MM.1S (cell line): ENCODE results near the gene AK8.

Experiments used
- DNase-seq: peaks from one replicate; pipeline ENCODE4 v3.0.0-alpha.2; 2015
- H2AFZ ChIP-seq: fragments of 300-600 bp; sonication (generic); 2 replicates; pipeline ENCODE4 v1.6.0; 2016; ENCODE audit warnings: antibody characterized with exemption, low read length
- H3F3A ChIP-seq: fragments of 300-600 bp; sonication (generic); 2 replicates; pipeline ENCODE4 v1.6.1; 2016; ENCODE audit warnings: mild to moderate bottlenecking, antibody characterized with exemption, low read length, moderate library complexity, mixed read lengths; ENCODE audit not compliant: insufficient read depth
- H3K27ac ChIP-seq: fragments of 300-600 bp; sonication (generic); 2 replicates; pipeline ENCODE4 v1.5.1; 2016; ENCODE audit warnings: mild to moderate bottlenecking, low read length
- H3K27me3 ChIP-seq: fragments of 300-600 bp; sonication (generic); replicated peaks from 2 replicates; pipeline ENCODE4 v1.6.0; 2016; ENCODE audit warnings: low read length; ENCODE audit not compliant: insufficient read depth
- H3K36me3 ChIP-seq: fragments of 300-600 bp; sonication (generic); replicated peaks from 2 replicates; pipeline ENCODE4 v1.6.1; 2016; ENCODE audit warnings: mild to moderate bottlenecking, low read length, mixed read lengths; ENCODE audit not compliant: insufficient read depth
- H3K4me1 ChIP-seq: fragments of 300-600 bp; sonication (generic); 2 replicates; pipeline ENCODE4 v1.6.1; 2016; ENCODE audit warnings: low read length, mixed read lengths
- H3K4me2 ChIP-seq: fragments of 300-600 bp; sonication (generic); 2 replicates; pipeline ENCODE4 v1.6.0; 2016; ENCODE audit warnings: low read depth, low read length
- H3K4me3 ChIP-seq: fragments of 300-600 bp; sonication (generic); 2 replicates; pipeline ENCODE4 v1.5.1; 2016; ENCODE audit warnings: low read length, mixed read lengths
- H3K79me2 ChIP-seq: fragments of 300-600 bp; sonication (generic); 2 replicates; pipeline ENCODE4 v1.6.1; 2016; ENCODE audit warnings: mixed run types, low read length, mixed read lengths
- H3K9ac ChIP-seq: fragments of 300-600 bp; sonication (generic); 2 replicates; pipeline ENCODE4 v1.6.1; 2016; ENCODE audit warnings: low read length, mixed read lengths
- H3K9me2 ChIP-seq: fragments of 300-600 bp; sonication (generic); replicated peaks from 2 replicates; pipeline ENCODE4 v1.6.1; 2016; ENCODE audit warnings: mild to moderate bottlenecking, low read length, mixed read lengths; ENCODE audit not compliant: insufficient read depth
- H3K9me3 ChIP-seq: fragments of 300-600 bp; sonication (generic); replicated peaks from 2 replicates; pipeline ENCODE4 v1.6.1; 2016; ENCODE audit warnings: mild to moderate bottlenecking, low read length, mixed read lengths; ENCODE audit not compliant: insufficient read depth
- H4K20me1 ChIP-seq: fragments of 300-600 bp; sonication (generic); 2 replicates; pipeline ENCODE4 v1.6.1; 2016; ENCODE audit warnings: mild to moderate bottlenecking, low read length, moderate library complexity, mixed read lengths; ENCODE audit not compliant: insufficient read depth
- CTCF ChIP-seq: fragments of 300-600 bp; sonication (generic); IDR thresholded peaks from 2 replicates; pipeline ENCODE4 v1.5.1; 2016; ENCODE audit warnings: antibody characterized with exemption, low read length, mixed read lengths
- EZH2 ChIP-seq: fragments of 300-600 bp; sonication (generic); optimal IDR thresholded peaks from 2 replicates; pipeline ENCODE3; 2017; ENCODE audit warnings: low read depth, mild to moderate bottlenecking, antibody characterized with exemption, low read length, mixed read lengths
- EZH2phosphoT487 ChIP-seq: fragments of 300-600 bp; sonication (generic); IDR thresholded peaks from 2 replicates; pipeline ENCODE4 v1.6.1; 2018; ENCODE audit warnings: antibody characterized with exemption, low read length

Gene AK8

GRCh38 chr9:132728071-132728470 lies 150.0 kb downstream of the AK8 start:
- Histone ChIP-seq H3K79me2 (no peaks in the 10 kb centered on the region), H3K4me1 (no peaks in the 10 kb centered on the region), H2AFZ (no peak overlapping the region), H3K9me3 (no peaks in the 10 kb centered on the region), H3K36me3 (no peaks in the 10 kb centered on the region), H3K9ac (no peak overlapping the region), H3K27me3 (peaks cover 96% of the 10 kb centered on the region), H3K27ac (no peak overlapping the region), H3K4me2 (no peak overlapping the region), H4K20me1 (no peaks in the 10 kb centered on the region), H3F3A (no peaks in the 10 kb centered on the region), H3K9me2 (no peaks in the 10 kb centered on the region), H3K4me3 (no peak overlapping the region)
- TF ChIP-seq CTCF: no peak
- TF ChIP-seq EZH2: no peak
- TF ChIP-seq EZH2phosphoT487: no peak
- no peak for DNase-seq

GRCh38 chr9:132726576-132727130 lies 151.4 kb downstream of the AK8 start:
- TF ChIP-seq EZH2: no peak
- H3F3A ChIP-seq: no peaks in the 10 kb centered on the region
- H4K20me1 ChIP-seq: no peaks in the 10 kb centered on the region
- no peak overlapping the region for H3K4me3 ChIP-seq
- H3K9me2 ChIP-seq: no peaks in the 10 kb centered on the region
- no peaks in the 10 kb centered on the region for H3K36me3 ChIP-seq
- no peak for DNase-seq
- H3K9ac ChIP-seq: no peak overlapping the region
- H3K27me3 ChIP-seq: peaks cover 96% of the 10 kb centered on the region
- no peaks in the 10 kb centered on the region for H3K4me1 ChIP-seq
- H2AFZ ChIP-seq: no peak overlapping the region
- H3K79me2 ChIP-seq: no peaks in the 10 kb centered on the region
- H3K4me2 ChIP-seq: no peak overlapping the region
- H3K27ac ChIP-seq: no peak overlapping the region
- no peaks in the 10 kb centered on the region for H3K9me3 ChIP-seq

- H3K4me1 ChIP-seq: no peaks in the 10 kb centered on the region
- no peak overlapping the region for H3K4me3 ChIP-seq
- no peaks in the 10 kb centered on the region for H3K36me3 ChIP-seq
- no peaks in the 10 kb centered on the region for H3F3A ChIP-seq
- no peaks in the 10 kb centered on the region for H4K20me1 ChIP-seq
- no peak for TF ChIP-seq CTCF
- no peak for TF ChIP-seq EZH2phosphoT487
- no peak for TF ChIP-seq EZH2
- no peak for DNase-seq
- no peaks in the 10 kb centered on the region for H3K79me2 ChIP-seq
- H3K27me3 ChIP-seq: peaks cover 91% of the 10 kb centered on the region
- no peak overlapping the region for H2AFZ ChIP-seq
- no peaks in the 10 kb centered on the region for H3K9me2 ChIP-seq
- H3K4me2 ChIP-seq: no peak overlapping the region
- no peak overlapping the region for H3K9ac ChIP-seq
- H3K27ac ChIP-seq: no peak overlapping the region
- no peaks in the 10 kb centered on the region for H3K9me3 ChIP-seq
Observed at GRCh38 chr9:132725306-132725705, 152.8 kb downstream of the AK8 start.

- H2AFZ ChIP-seq: no peak overlapping the region
- peaks cover 89% of the 10 kb centered on the region for H3K27me3 ChIP-seq
- H3F3A ChIP-seq: no peaks in the 10 kb centered on the region
- no peak for TF ChIP-seq EZH2
- H3K36me3 ChIP-seq: no peaks in the 10 kb centered on the region
- no peak overlapping the region for H3K4me3 ChIP-seq
- no peak overlapping the region for H3K9ac ChIP-seq
- H4K20me1 ChIP-seq: no peaks in the 10 kb centered on the region
- no peak overlapping the region for H3K4me2 ChIP-seq
- DNase-seq: no peak
- H3K4me1 ChIP-seq: no peaks in the 10 kb centered on the region
- H3K9me3 ChIP-seq: no peaks in the 10 kb centered on the region
- H3K9me2 ChIP-seq: no peaks in the 10 kb centered on the region
- H3K79me2 ChIP-seq: no peaks in the 10 kb centered on the region
- no peak overlapping the region for H3K27ac ChIP-seq
Observed at GRCh38 chr9:132723809-132724208, 154.3 kb downstream of the AK8 start.
